NCI-H2227 (cell line): ENCODE measurements around the gene IFT22.
"Not testable (repeated sequence)": the region's sequence is repeated elsewhere in the genome, so short reads cannot be mapped to it uniquely, and the experiment has no call there.

Experiments
- DNase-seq: peaks from one replicate; lab custom pipeline; 2025; ENCODE audit not compliant: unreplicated experiment; lab: John Stamatoyannopoulos, UW

IFT22 gene

GRCh38 chr7:101321491-101322401 lies at the start of gene IFT22:
Gene IFT22 (minus strand): TSS chr7:101321812. CDS start chr7:101321709, 103 bp downstream.
- peak; percentile 99 for DNase-seq

- no peak for DNase-seq
These were observed 49.2 kb upstream of the IFT22 start for GRCh38 chr7:101370836-101371235.

- DNase-seq, result no peak
These were observed 47.0 kb upstream of the IFT22 start for GRCh38 chr7:101368422-101369165.

- no peak for DNase-seq
These were observed 46.1 kb upstream of the IFT22 start for GRCh38 chr7:101367676-101368075.

GRCh38 chr7:101365956-101366355 lies 44.3 kb upstream of the IFT22 start:
- no peak for DNase-seq

- DNase-seq, result peak; percentile 78
These were observed 42.2 kb upstream of the IFT22 start for GRCh38 chr7:101363734-101364374.

GRCh38 chr7:101363196-101363733 lies 41.7 kb upstream of the IFT22 start:
- no peak for DNase-seq

GRCh38 chr7:101362334-101363195 lies 41.0 kb upstream of the IFT22 start, which contains the start of gene COL26A1:
Gene COL26A1 (plus strand): TSS chr7:101362875. CDS start chr7:101363033, 158 bp downstream.
- DNase-seq, result peak; percentile 52

- DNase-seq, result no peak
These were observed 35.8 kb upstream of the IFT22 start for GRCh38 chr7:101357433-101357832.

- no peak for DNase-seq
These were observed 31.3 kb upstream of the IFT22 start for GRCh38 chr7:101352920-101353308.

- DNase-seq, result not testable (repeated sequence)
These were observed 27.7 kb upstream of the IFT22 start for GRCh38 chr7:101349300-101349699.

GRCh38 chr7:101348456-101349067 lies 26.9 kb upstream of the IFT22 start:
- not testable (repeated sequence) for DNase-seq

- DNase-seq, result no peak
These were observed 25.9 kb upstream of the IFT22 start for GRCh38 chr7:101347477-101347876.

- DNase-seq, result no peak
These were observed 21.3 kb upstream of the IFT22 start for GRCh38 chr7:101342892-101343291.

GRCh38 chr7:101340379-101340778 lies 18.8 kb upstream of the IFT22 start:
- no peak for DNase-seq

GRCh38 chr7:101333912-101334311 lies 12.3 kb upstream of the IFT22 start:
- no peak for DNase-seq

- DNase-seq, result no peak
These were observed 10.4 kb upstream of the IFT22 start for GRCh38 chr7:101332026-101332425.

- DNase-seq, result no peak
These were observed 8.4 kb upstream of the IFT22 start for GRCh38 chr7:101330011-101330484.

- no peak for DNase-seq
These were observed 6.5 kb upstream of the IFT22 start for GRCh38 chr7:101328159-101328558.

GRCh38 chr7:101319401-101319800 lies 2.2 kb downstream of the IFT22 start:
- no peak for DNase-seq
